Immature natural killer cell (primary cell): ENCODE data around the gene RAB39B. TPM values are rescaled to one million over a fixed set of nuclear protein-coding genes. Genes with fewer than 3 reads are reported as not detected.
"Not testable (repeated sequence)": the region's sequence is repeated elsewhere in the genome, so short reads cannot be mapped to it uniquely, and the experiment has no call there.

ENCODE experiments used
- DNase-seq, 3 donors: peaks; one replicate each; pipeline ENCODE4 v3.0.0; 2022; ENCODE audit warnings: mixed read lengths in 1 of 3
- H3K27ac Mint-ChIP-seq, 6 donors: one replicate each; pipeline ENCODE4 v1.8.0; 2020; ENCODE audit warnings: mixed read lengths in 6 of 6, mild to moderate bottlenecking in 5 of 6, inconsistent platforms in 4 of 6, moderate library complexity in 3 of 6
- H3K27me3 Mint-ChIP-seq, 3 donors: one replicate each; pipeline ENCODE4 v1.8.0; 2020 to 2021; ENCODE audit warnings: low read depth in 3 of 3, mild to moderate bottlenecking in 3 of 3, mixed read lengths in 3 of 3, moderate library complexity in 3 of 3, inconsistent platforms in 1 of 3
- H3K36me3 Mint-ChIP-seq, 3 donors: one replicate each; pipeline ENCODE4 v1.8.0; 2020; ENCODE audit warnings: mixed read lengths in 3 of 3, inconsistent platforms in 2 of 3, mild to moderate bottlenecking in 2 of 3
- H3K4me1 Mint-ChIP-seq, 2 donors: one replicate each; pipeline ENCODE4 v1.8.0; 2020; ENCODE audit warnings: inconsistent platforms in 2 of 2, mild to moderate bottlenecking in 2 of 2, mixed read lengths in 2 of 2, moderate library complexity in 1 of 2
- H3K4me3 Mint-ChIP-seq, 5 donors: one replicate each; pipeline ENCODE4 v1.8.0; 2020; ENCODE audit warnings: mild to moderate bottlenecking in 5 of 5, mixed read lengths in 5 of 5, inconsistent platforms in 3 of 5, moderate library complexity in 3 of 5
- H3K9me3 Mint-ChIP-seq, 6 donors: one replicate each; pipeline ENCODE4 v1.8.0; 2020; ENCODE audit warnings: mild to moderate bottlenecking in 6 of 6, mixed read lengths in 6 of 6, inconsistent platforms in 4 of 6, moderate library complexity in 3 of 6
- polyA plus RNA-seq, 3 donors: library from polyadenylated mRNA; unstranded; fragments of 300-500 nt; fragmentation: Illumina TruSeq; gene quantifications; one replicate each; pipeline ENCODE4 v1.2.3, GENCODE V29; 2021

The RAB39B gene, protein sequence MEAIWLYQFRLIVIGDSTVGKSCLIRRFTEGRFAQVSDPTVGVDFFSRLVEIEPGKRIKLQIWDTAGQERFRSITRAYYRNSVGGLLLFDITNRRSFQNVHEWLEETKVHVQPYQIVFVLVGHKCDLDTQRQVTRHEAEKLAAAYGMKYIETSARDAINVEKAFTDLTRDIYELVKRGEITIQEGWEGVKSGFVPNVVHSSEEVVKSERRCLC
- 1 to 10 TPM; 2.3 to 8.0 (median 2.9) TPM for polyA plus RNA-seq

DNA sequence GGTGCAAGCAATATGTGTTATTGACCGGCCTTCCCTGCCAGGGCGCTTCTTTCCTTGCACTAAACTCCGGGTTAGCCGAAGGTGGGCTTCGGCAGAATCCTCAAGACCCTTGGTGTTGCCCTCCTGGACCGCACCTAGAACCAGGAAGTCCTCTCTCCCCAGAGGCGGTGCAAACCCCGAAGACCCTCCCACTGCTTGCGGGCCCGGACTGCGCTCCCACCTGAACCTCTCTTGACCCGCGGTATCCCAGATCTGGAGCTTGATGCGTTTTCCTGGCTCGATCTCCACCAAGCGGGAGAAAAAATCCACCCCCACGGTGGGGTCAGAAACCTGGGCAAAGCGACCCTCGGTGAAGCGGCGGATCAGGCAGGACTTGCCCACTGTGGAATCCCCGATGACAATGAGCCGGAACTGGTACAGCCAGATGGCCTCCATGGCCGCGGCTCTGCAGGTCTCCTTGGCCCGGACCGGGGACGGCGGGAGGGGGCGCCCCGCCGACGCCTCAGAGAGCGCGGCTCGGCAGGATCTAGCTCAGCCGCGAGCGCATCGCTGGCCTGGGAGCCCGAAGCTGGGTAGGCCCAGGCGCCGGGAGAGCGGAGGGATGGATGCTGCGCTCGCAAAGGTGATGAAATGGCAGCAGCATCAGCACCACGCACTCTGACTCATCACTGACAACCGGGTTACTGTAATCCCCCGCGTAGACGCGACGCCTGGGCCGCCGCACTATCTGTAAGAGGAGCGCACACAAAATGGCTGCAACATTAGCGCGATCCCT is at the start of gene RAB39B:
RAB39B (minus strand) TSS at position 638 of the 775 bp plus-strand sequence; CDS start at position 435, 203 bp downstream.
- Mint-ChIP-seq H3K27me3 (peaks cover 0 to 5% (median 0%) of the 10 kb centered on the region in 3 donors), H3K27ac (peak within 1 kb of the TSS; percentile 73 to 95 (median 86))

DNA sequence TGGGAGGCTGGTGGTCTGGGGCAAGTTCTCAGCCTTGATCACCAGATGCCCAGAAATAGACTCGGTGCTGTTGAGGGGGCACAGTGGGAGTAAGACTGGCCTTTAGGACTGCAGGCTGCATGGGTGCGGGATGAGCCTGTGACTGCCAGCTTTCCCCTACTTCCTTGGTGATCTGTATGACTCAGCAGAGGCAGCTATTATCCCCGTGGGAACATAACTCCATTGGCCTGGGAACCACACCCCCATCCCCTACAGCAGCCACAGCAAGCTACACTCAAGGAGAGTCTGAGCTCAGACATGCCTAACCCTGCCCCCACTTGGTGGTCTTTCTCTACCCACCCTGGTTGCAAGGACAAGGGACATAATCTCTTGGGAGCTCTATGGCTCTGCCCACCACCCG is 49.5 kb upstream of the RAB39B start:
- Mint-ChIP-seq H3K27me3 (peaks cover 1 to 27% (median 4%) of the 10 kb centered on the region in 3 donors), H3K27ac (no peak overlapping the region), H3K36me3 (no peaks in the 10 kb centered on the region), H3K4me1 (no peaks in the 10 kb centered on the region), H3K4me3 (no peak overlapping the region), H3K9me3 (peaks cover 0 to 17% (median 3%) of the 10 kb centered on the region in 6 donors)
- no peak for DNase-seq

More for the DNA sequence above, at the start of gene RAB39B:
- Mint-ChIP-seq H3K4me1 (peaks cover 25 to 31% of the 10 kb centered on the region in 2 donors), H3K4me3 (peak within 1 kb of the TSS; percentile 70 to 92 (median 80)), H3K9me3 (no peaks in the 10 kb centered on the region), H3K36me3 (peaks cover 0 to 3% (median 0%) of the 10 kb centered on the region in 3 donors)
- DNase-seq, result peak; percentile 59 to 62 (median 60)

DNA sequence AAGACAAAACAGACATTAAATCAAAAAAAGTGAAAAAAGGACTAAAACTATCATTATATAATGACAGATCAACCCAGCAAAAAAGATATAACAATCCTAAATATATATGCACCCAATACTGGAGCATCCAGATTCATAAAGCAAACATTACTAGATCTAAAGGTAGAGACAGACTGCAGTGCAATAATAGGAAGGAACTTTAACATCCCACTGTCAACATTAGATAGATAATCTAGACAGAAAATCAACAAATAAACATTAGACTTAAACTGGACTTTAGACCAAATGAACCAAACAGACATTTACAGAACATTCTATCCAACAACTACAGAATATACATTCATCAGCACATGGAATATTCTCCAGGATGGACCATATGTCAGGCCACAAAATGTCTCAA is 29.5 kb upstream of the RAB39B start:
- DNase-seq, result no peak
- H3K4me1 Mint-ChIP-seq, result no peaks in the 10 kb centered on the region
- H3K4me3 Mint-ChIP-seq, result no peak overlapping the region
- peaks cover 0 to 6% (median 0%) of the 10 kb centered on the region in 6 donors for H3K9me3 Mint-ChIP-seq
- H3K36me3 Mint-ChIP-seq, result no peaks in the 10 kb centered on the region
- H3K27ac Mint-ChIP-seq, result no peak overlapping the region
- H3K27me3 Mint-ChIP-seq, result peaks cover 2 to 10% (median 2%) of the 10 kb centered on the region in 3 donors

DNA sequence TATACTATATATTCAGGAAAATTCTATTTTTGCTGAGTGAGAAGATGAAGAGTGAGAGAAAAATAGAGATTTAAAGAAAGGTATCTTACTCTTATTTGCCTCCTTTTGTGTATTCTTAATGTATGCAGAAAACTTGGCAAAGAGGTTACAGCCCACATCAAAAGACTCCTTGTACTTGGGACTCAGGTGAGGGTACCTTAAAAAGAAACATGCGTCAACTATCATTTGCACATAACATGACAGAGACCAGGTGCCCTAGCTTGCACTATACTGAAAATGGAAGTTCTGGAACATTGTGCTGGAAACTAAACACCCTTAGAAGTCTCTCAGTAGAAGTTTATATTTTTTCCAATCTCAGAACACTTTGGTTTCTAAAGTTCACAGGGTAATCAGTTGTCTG is 15.6 kb upstream of the RAB39B start:
- no peaks in the 10 kb centered on the region for H3K9me3 Mint-ChIP-seq
- DNase-seq, result no peak
- H3K27me3 Mint-ChIP-seq, result peaks cover 0 to 5% (median 1%) of the 10 kb centered on the region in 3 donors
- H3K27ac Mint-ChIP-seq, result no peak overlapping the region
- H3K4me3 Mint-ChIP-seq, result no peak overlapping the region
- no peaks in the 10 kb centered on the region for H3K4me1 Mint-ChIP-seq
- H3K36me3 Mint-ChIP-seq, result no peaks in the 10 kb centered on the region

DNA sequence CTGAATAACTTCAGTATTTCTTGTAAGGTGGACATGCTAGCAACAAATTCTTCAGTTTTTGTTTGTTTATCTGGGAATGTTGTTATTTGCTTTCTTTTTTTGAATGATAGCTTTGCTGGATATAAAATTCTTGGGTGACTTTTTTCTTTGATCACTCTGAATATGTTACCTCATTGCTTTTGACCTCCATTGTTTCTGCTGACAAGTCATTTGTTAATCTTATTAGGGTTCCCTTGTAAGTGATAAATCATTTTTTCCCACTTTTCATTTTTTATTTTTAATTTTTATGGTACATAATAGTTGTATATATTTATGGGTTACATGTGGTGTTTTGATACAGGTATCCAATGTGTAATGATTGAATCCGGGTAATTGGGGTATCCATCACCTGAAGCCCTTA is 6.7 kb upstream of the RAB39B start:
- DNase-seq, result no peak
- H3K27ac Mint-ChIP-seq, result no peak overlapping the region
- H3K9me3 Mint-ChIP-seq, result peaks cover 2 to 5% (median 4%) of the 10 kb centered on the region in 6 donors
- H3K4me3 Mint-ChIP-seq, result no peak overlapping the region
- no peaks in the 10 kb centered on the region for H3K4me1 Mint-ChIP-seq
- peaks cover 0 to 1% (median 0%) of the 10 kb centered on the region in 3 donors for H3K27me3 Mint-ChIP-seq
- peaks cover 0 to 7% (median 0%) of the 10 kb centered on the region in 3 donors for H3K36me3 Mint-ChIP-seq

DNA sequence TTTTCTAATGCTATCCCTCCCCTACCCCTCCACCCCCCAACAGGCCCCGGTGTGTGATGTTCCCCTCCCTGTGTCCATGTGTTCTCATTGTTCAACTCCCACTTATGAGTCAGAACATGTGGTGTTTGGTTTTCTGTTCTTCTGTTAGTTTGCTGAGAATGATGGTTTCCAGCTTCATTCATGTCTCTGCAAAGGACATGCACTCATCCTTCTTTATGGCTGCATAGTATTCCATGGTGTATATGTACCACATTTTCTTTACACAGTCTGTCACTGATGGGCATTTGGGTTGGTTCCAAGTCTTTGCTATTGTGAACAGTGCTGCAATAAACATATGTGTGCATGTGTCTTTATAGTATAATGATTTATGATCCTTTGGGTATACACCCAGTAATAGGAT is 3.7 kb upstream of the RAB39B start:
- peaks cover 16 to 18% of the 10 kb centered on the region in 2 donors for H3K4me1 Mint-ChIP-seq
- H3K9me3 Mint-ChIP-seq, H3K4me3 Mint-ChIP-seq, H3K27me3 Mint-ChIP-seq, DNase-seq, H3K36me3 Mint-ChIP-seq, H3K27ac Mint-ChIP-seq: not testable (repeated sequence)

DNA sequence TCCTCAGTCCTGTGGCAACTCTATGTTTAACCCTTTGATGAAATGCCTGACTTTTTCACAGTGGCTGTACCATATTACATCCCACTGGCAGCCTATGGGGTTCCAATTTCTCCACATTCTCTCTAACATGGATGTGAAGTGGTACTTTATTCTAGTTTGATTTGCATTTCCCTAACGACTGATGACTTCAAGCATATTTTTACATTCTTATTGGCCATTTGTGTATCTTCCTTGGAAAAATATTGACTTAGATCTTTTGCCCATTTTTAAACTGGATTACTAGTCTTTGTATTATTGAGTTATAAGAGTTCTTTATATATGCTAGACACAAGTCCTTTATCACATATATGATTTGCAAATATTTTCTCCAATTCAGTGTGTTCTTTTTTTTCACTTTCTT is 2.1 kb upstream of the RAB39B start:
- no peaks in the 10 kb centered on the region for H3K27me3 Mint-ChIP-seq
- H3K4me1 Mint-ChIP-seq, result peaks cover 25 to 31% of the 10 kb centered on the region in 2 donors
- peaks cover 0 to 3% (median under 1%) of the 10 kb centered on the region in 6 donors for H3K9me3 Mint-ChIP-seq
- peaks cover 0 to 2% (median 0%) of the 10 kb centered on the region in 3 donors for H3K36me3 Mint-ChIP-seq
- no peak overlapping the region for H3K4me3 Mint-ChIP-seq
- no peak for DNase-seq
- no peak overlapping the region for H3K27ac Mint-ChIP-seq

DNA sequence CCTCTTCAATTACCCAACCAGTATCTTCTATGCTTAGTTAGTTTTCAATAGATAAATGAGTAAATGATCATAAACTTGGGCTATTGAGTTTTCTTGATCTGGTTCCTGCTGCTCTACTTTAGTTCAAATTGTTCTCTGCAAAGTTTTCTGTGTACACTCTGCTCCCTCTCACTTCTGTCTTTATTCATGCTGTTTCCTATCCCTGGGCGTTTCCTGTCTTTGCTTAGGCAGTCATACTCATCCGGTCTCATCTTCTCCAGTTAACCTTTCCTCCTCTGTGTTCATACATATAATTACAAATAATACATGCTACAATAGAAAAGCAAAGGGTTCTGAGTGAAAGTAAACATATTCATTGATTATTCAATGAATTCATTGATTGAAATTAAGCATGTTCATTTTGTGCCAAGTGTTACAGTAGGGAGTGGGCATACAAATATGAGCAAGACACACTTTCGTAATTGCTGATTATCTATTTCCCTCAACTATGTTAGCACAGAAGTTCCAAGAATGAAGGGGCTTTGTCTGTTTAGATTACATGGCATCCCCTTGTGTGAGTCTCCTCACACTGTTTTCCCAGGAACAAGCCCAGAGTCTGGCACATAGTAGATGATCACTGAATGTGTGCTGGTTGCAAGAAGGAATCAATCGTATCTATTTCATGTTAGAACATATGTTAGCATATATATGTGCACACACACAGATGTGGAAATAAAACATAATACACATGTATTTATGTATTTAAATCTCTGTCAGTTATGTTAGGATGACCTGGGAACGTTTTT is 1.1 kb downstream of the RAB39B start:
- peak overlapping the region; percentile 69 to 95 (median 78) for H3K27ac Mint-ChIP-seq
- peaks cover 0 to 5% (median 0%) of the 10 kb centered on the region in 3 donors for H3K27me3 Mint-ChIP-seq
- no peaks in the 10 kb centered on the region for H3K9me3 Mint-ChIP-seq
- H3K4me3 Mint-ChIP-seq, result peak overlapping the region; percentile 70 to 92 (median 80)
- peaks cover 0 to 3% (median 0%) of the 10 kb centered on the region in 3 donors for H3K36me3 Mint-ChIP-seq
- DNase-seq, result peak in 1 of 3 donors; percentile 4
- H3K4me1 Mint-ChIP-seq, result peaks cover 25 to 31% of the 10 kb centered on the region in 2 donors

DNA sequence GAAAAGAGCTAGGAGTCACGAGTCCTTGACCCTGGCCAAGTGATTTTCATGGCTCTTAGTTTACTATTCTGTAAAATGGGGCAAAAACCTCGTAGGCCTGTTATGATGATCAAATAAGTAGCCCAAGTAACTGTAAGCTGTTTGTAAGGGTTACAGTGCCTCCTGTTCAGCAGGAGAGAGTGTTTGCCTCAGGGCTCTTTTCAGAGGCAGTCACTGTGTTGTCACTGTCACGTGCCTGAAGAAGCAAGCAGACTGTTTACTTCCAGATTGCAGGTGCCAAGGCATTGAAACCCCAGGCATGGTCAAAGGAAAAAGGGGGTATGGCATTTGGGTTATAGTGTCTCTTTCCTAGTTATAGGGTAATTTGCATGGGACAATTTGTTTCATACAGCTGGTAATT is 4.5 kb downstream of the RAB39B start:
- peak overlapping the region in 1 of 6 donors; percentile 14 for H3K27ac Mint-ChIP-seq
- H3K4me3 Mint-ChIP-seq, result no peak overlapping the region
- H3K4me1 Mint-ChIP-seq, result peaks cover 23 to 28% of the 10 kb centered on the region in 2 donors
- H3K27me3 Mint-ChIP-seq, result peaks cover 0 to 5% (median 0%) of the 10 kb centered on the region in 3 donors
- H3K36me3 Mint-ChIP-seq, result peaks cover 0 to 7% (median 0%) of the 10 kb centered on the region in 3 donors
- DNase-seq, result no peak
- no peaks in the 10 kb centered on the region for H3K9me3 Mint-ChIP-seq

DNA sequence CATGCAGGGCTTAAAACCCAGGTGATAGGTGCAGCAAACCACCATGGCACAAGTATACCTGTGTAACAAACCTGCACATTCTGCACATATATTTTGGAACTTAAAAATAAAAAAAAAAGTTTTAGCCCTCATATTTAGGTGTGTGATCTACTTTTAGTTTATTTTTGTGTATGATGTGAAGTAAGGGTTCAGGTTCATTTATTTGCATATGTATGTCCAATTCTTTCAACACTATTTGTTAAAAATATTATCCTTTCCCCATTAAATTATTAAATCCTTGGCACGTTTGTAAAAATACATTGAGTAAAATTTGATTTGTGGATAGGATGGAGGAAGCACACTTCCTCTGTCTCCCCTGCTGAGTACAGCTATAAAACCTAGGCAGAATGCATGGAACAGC is 12.9 kb downstream of the RAB39B start:
- Mint-ChIP-seq H3K4me1 (no peaks in the 10 kb centered on the region), H3K9me3 (no peaks in the 10 kb centered on the region), H3K27ac (no peak overlapping the region), H3K4me3 (no peak overlapping the region), H3K36me3 (no peaks in the 10 kb centered on the region), H3K27me3 (peaks cover 0 to 2% (median 0%) of the 10 kb centered on the region in 3 donors)
- DNase-seq, result no peak

DNA sequence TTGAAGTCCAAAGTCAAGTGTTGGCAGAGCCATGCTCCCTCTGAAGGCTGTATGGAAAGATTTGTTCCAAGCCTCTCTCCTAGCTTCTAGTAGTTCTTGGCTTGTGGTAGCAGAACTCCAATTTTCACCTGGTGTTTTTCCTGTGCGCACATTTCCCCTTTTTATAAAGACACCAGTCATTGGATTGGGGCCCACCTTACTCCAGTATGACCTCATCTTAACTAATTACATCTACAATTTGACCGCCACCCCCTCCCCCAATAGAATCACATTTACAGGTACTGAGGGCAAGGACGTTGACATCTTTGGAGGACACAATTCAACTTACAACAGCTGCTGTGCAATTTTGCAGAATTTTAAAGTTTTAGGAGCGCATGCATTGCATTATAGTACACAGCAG is 16.8 kb downstream of the RAB39B start:
- Mint-ChIP-seq H3K36me3 (no peaks in the 10 kb centered on the region), H3K4me3 (no peak overlapping the region), H3K9me3 (no peaks in the 10 kb centered on the region), H3K27ac (no peak overlapping the region), H3K4me1 (no peaks in the 10 kb centered on the region), H3K27me3 (no peaks in the 10 kb centered on the region)
- DNase-seq, result no peak

DNA sequence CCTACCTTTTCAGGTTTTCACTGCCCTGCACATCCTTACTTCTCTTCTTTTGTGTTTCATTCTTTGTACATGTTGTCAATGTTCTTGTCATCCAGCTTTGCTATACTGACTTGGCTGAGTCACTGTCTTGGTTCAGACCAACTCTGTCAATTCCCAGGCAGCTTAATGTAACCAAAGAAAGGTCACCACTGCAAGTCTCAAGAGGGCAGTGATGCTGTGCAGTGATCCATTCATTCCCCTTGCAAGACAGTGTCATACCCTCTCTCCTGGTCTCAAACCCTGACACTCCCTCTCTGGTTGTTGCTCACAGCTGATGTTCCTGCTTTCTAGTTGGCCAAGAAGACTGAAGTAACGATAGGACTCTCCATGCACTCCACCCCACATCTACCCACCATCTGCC is 17.5 kb downstream of the RAB39B start:
- peak overlapping the region in 1 of 6 donors; percentile 12 for H3K27ac Mint-ChIP-seq
- no peak overlapping the region for H3K4me3 Mint-ChIP-seq
- no peaks in the 10 kb centered on the region for H3K27me3 Mint-ChIP-seq
- H3K9me3 Mint-ChIP-seq, result no peaks in the 10 kb centered on the region
- no peaks in the 10 kb centered on the region for H3K4me1 Mint-ChIP-seq
- DNase-seq, result no peak
- no peaks in the 10 kb centered on the region for H3K36me3 Mint-ChIP-seq

DNA sequence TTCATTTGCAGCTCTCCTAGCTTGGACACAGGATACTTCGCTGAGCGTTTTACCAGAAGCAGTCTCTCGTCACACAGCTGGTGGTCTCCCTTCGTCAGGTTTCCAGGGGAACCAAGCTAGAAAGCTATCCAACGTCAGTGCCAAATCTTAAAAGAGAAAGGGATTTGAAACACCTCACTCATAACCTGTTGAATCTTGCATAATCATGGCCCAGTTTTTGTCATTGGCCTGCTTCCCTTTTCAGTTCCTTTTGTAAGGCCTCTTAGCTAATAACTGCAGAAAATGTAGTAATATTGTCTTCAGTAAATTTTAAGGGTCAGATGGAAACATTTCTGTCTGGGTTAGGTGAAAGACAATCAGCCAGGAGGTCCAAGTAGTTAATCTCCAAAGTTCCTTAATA is 22.0 kb downstream of the RAB39B start:
- Mint-ChIP-seq H3K9me3 (no peaks in the 10 kb centered on the region), H3K27me3 (no peaks in the 10 kb centered on the region), H3K4me3 (no peak overlapping the region), H3K27ac (no peak overlapping the region), H3K36me3 (peaks cover 0 to 8% (median 2%) of the 10 kb centered on the region in 3 donors), H3K4me1 (no peaks in the 10 kb centered on the region)
- DNase-seq, result no peak
